ENCODE data around the gene PSD4. TPM values are rescaled to one million over a fixed set of nuclear protein-coding genes. Genes with fewer than 3 reads are reported as not detected.

Gene PSD4
- total and polyA plus RNA-seq, 2 of the 8 experiments (the other 6 are each of a cell fraction or from before 2014, with no cell fraction given), result 0.53 to 1.2 TPM

GRCh38 chr2:113234721-113235346 lies 61.1 kb downstream of the PSD4 start:
- no peak for TF ChIP-seq POU5F1 (IDR thresholded peaks at IDR 0.05; ENCODE audit: low read depth, low read length)
- TF ChIP-seq, protein P1, sequence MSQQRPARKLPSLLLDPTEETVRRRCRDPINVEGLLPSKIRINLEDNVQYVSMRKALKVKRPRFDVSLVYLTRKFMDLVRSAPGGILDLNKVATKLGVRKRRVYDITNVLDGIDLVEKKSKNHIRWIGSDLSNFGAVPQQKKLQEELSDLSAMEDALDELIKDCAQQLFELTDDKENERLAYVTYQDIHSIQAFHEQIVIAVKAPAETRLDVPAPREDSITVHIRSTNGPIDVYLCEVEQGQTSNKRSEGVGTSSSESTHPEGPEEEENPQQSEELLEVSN (IDR thresholded peaks at IDR 0.05), result no peak
- no peak for TF ChIP-seq SAP30 (IDR thresholded peaks at IDR 0.05; ENCODE audit: insufficient read depth, insufficient replicate concordance, low read length)
- TF ChIP-seq RNF2 (IDR thresholded peaks at IDR 0.05; ENCODE audit: borderline replicate concordance, low read depth, low read length, missing control alignments, poor library complexity, severe bottlenecking), result no peak
- TF ChIP-seq CEBPB (IDR thresholded peaks at IDR 0.05; ENCODE audit: low read depth, low read length), result no peak
- TF ChIP-seq HDAC2 (IDR thresholded peaks at IDR 0.05; ENCODE audit: borderline replicate concordance in 1 of 2, low read depth in 2 of 2, low read length in 2 of 2), result no peak
- no peak for TF ChIP-seq TAF1 (IDR thresholded peaks at IDR 0.05; ENCODE audit: low read depth, low read length)
- no peak for TF ChIP-seq RXRA (IDR thresholded peaks at IDR 0.05; ENCODE audit: insufficient read depth, low read depth, low read length)
- TF ChIP-seq EZH2 (IDR thresholded peaks at IDR 0.05; ENCODE audit: low read depth, low read length, severe bottlenecking), result no peak
- H2BK5ac ChIP-seq (ENCODE audit: low read depth, low read length), result no peak overlapping the region
- no peak overlapping the region for H3K23ac ChIP-seq (ENCODE audit: insufficient read length)
- H3K4ac ChIP-seq (replicated peaks; ENCODE audit: insufficient read length, low read depth, low read length), result no peak overlapping the region
- no peaks in the 10 kb centered on the region for H3K4me1 ChIP-seq (replicated peaks in 1 of 4; ENCODE audit: control insufficient read depth in 3 of 4, insufficient read depth in 4 of 4, low read length in 3 of 4)
- ChIA-PET POLR2A (ENCODE audit: partially characterized antibody) (no interaction called here), CTCF (ENCODE audit: partially characterized antibody) (interaction anchor here (1.0 to 2.7 kb wide), 8 partner anchors 11 to 156 kb away, joined by 3 to 19 read pairs (median 4); no protein-coding TSS in a partner anchor)
- no peak overlapping the region for H4K5ac ChIP-seq (ENCODE audit: insufficient read length, low read depth, low read length)
- no peak overlapping the region for H2BK20ac ChIP-seq (ENCODE audit: low read length)
- H4K20me1 ChIP-seq (replicated peaks in 1 of 2; ENCODE audit: control insufficient read depth in 1 of 2, insufficient read depth in 2 of 2, low read length in 2 of 2), result no peaks in the 10 kb centered on the region
- no peak overlapping the region for H4K8ac ChIP-seq (ENCODE audit: extremely low read depth, insufficient read depth, low read length)
- H3K56ac ChIP-seq (replicated peaks; ENCODE audit: insufficient read length, low read depth, low read length), result no peak overlapping the region
- H3K79me2 ChIP-seq (ENCODE audit: control insufficient read depth in 1 of 2, insufficient read depth in 2 of 2, low read length in 2 of 2), result no peaks in the 10 kb centered on the region
- no peak overlapping the region for H2AFZ ChIP-seq (ENCODE audit: low read length)
- no peaks in the 10 kb centered on the region for H3K36me3 ChIP-seq (ENCODE audit: control insufficient read depth in 2 of 4, insufficient read depth in 4 of 4, low read length in 3 of 4)
- no peak overlapping the region for H2BK15ac ChIP-seq (ENCODE audit: low read length)
- H2BK120ac ChIP-seq (replicated peaks; ENCODE audit: low read depth, low read length), result no peak overlapping the region
- FAIRE-seq (no peak), DNase-seq (ENCODE audit: low read depth in 1 of 2, low spot score in 2 of 2) (no peak)
- H3K27me3 ChIP-seq (replicated peaks in 1 of 4; ENCODE audit: control insufficient read depth in 3 of 4, extremely low read depth in 1 of 4, insufficient read depth in 3 of 4, low read length in 3 of 4), result no peaks in the 10 kb centered on the region
- H3K79me1 ChIP-seq (ENCODE audit: low read depth, low read length), result no peaks in the 10 kb centered on the region
- no peak overlapping the region for H3K18ac ChIP-seq (ENCODE audit: extremely low read depth, low read length)
- peaks cover 0 to 5% of the 10 kb centered on the region in 2 experiments; a peak in 1 of 4 replicates for H3K9me3 ChIP-seq (ENCODE audit: insufficient read depth in 2 of 2, low read depth in 1 of 2, low read length in 1 of 2)
- no peak overlapping the region for H3K9ac ChIP-seq (replicated peaks in 1 of 4; ENCODE audit: extremely low read depth in 1 of 4, low read depth in 3 of 4, low read length in 3 of 4)
- H3K4me3 ChIP-seq (ENCODE audit: extremely low read depth in 1 of 4, insufficient read depth in 2 of 4, low read depth in 3 of 4, low read length in 4 of 4), result no peak overlapping the region
- no peak overlapping the region for H3K14ac ChIP-seq (ENCODE audit: insufficient read length)
- no peak overlapping the region for H3K4me2 ChIP-seq (ENCODE audit: insufficient read depth in 1 of 2, low read depth in 2 of 2, low read length in 2 of 2)
- 93% methylated on average over 13 of the region's 16 CpGs; no CpG with 5 or more reads in 1 of the 2 experiments for WGBS, 2 experiments (ENCODE audit: extremely low coverage in 1 of 2, insufficient coverage in 1 of 2, insufficient read length in 1 of 2, insufficient replicate concordance in 2 of 2, low coverage in 1 of 2, low lambda C conversion rate in 2 of 2, missing lambda C conversion rate in 1 of 2)
- no peak overlapping the region for H3K27ac ChIP-seq (ENCODE audit: low read depth, low read length)
- no peak overlapping the region for H2AK5ac ChIP-seq (ENCODE audit: low read depth, low read length)
- no peak overlapping the region for H2BK12ac ChIP-seq (ENCODE audit: low read depth, low read length)
- H4K91ac ChIP-seq (replicated peaks; ENCODE audit: insufficient read length, low read length), result no peak overlapping the region
- H3K23me2 ChIP-seq (ENCODE audit: low read depth, low read length), result no peaks in the 10 kb centered on the region
